HL-60 (cell line): ENCODE data around the gene MYOM1.

Source experiments
- CTCF ChIP-seq: IDR thresholded peaks from one replicate; pipeline ENCODE4 v1.5.1; 2011; ENCODE audit warnings: low read length, control low read depth, inconsistent platforms; ENCODE audit not compliant: insufficient read depth
- GABPA ChIP-seq: IDR thresholded peaks from 2 replicates; pipeline ENCODE4 v1.6.1; 2012; ENCODE audit warnings: low read depth
- POLR2AphosphoS5 ChIP-seq: IDR thresholded peaks from 2 replicates; pipeline ENCODE4 v1.6.1; 2012; ENCODE audit warnings: low read depth
- REST ChIP-seq: IDR thresholded peaks from 2 replicates; pipeline ENCODE4 v1.6.1; 2012; ENCODE audit warnings: low read depth; ENCODE audit not compliant: insufficient replicate concordance
- SPI1 ChIP-seq: IDR thresholded peaks from 2 replicates; pipeline ENCODE4 v1.6.1; 2012; ENCODE audit warnings: low read depth, mild to moderate bottlenecking, borderline replicate concordance

GRCh38 chr18:3139406-3139805 lies 80.4 kb downstream of the MYOM1 start:
- no peak for TF ChIP-seq CTCF
- TF ChIP-seq REST: no peak
- no peak for TF ChIP-seq SPI1
- TF ChIP-seq POLR2AphosphoS5: no peak
- no peak for TF ChIP-seq GABPA
